ENCODE data around the gene EDNRB. TPM values are rescaled to one million over a fixed set of nuclear protein-coding genes. Genes with fewer than 3 reads are reported as not detected.

EDNRB gene
- polyA plus RNA-seq, 1 of the 3 experiments (the other 2 are of a cell fraction) = not detected

DNA sequence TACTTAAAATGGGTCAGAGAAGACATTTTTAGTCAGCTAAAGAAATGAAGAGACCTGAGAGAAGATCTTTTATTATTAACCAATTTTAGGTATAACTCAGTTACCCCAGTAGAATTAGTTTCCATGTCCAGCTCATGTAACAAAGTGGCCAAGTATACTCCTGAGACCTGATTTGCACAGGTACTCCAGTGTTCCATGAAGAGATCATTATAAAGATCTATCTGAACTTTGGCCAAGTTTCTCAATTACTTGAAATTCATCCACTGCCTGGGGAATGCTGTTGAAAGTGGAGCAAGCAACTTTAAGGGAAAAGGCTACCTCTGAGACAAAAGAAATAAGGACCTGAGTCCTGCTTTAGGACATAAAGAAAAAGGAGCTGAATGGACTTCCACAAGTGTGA lies 47.0 kb downstream of the EDNRB start:
- H3K36me3 ChIP-seq (replicated peaks in 1 of 2; ENCODE audit: control insufficient read depth in 1 of 2, insufficient read depth in 2 of 2, low read length in 1 of 2) = no peaks in the 10 kb centered on the region
- no peaks in the 10 kb centered on the region for H3K9me3 ChIP-seq
- ChIA-PET POLR2A (no interaction called here), CTCF (no interaction called here)
- H3K9ac ChIP-seq = no peak overlapping the region
- no peaks in the 10 kb centered on the region for H3K9me2 ChIP-seq
- H4K20me1 ChIP-seq (ENCODE audit: insufficient read depth) = no peaks in the 10 kb centered on the region
- peaks cover 3% of the 10 kb centered on the region for H3F3A ChIP-seq (replicated peaks; ENCODE audit: insufficient read depth)
- no peak overlapping the region for H3K4me3 ChIP-seq (ENCODE audit: low read depth in 2 of 2, low read length in 1 of 2)
- no peaks in the 10 kb centered on the region for H3K79me2 ChIP-seq (ENCODE audit: insufficient read depth)
- no peak for TF ChIP-seq MXI1 (IDR thresholded peaks at IDR 0.05; ENCODE audit: low read depth, low read length)
- TF ChIP-seq, protein P1, sequence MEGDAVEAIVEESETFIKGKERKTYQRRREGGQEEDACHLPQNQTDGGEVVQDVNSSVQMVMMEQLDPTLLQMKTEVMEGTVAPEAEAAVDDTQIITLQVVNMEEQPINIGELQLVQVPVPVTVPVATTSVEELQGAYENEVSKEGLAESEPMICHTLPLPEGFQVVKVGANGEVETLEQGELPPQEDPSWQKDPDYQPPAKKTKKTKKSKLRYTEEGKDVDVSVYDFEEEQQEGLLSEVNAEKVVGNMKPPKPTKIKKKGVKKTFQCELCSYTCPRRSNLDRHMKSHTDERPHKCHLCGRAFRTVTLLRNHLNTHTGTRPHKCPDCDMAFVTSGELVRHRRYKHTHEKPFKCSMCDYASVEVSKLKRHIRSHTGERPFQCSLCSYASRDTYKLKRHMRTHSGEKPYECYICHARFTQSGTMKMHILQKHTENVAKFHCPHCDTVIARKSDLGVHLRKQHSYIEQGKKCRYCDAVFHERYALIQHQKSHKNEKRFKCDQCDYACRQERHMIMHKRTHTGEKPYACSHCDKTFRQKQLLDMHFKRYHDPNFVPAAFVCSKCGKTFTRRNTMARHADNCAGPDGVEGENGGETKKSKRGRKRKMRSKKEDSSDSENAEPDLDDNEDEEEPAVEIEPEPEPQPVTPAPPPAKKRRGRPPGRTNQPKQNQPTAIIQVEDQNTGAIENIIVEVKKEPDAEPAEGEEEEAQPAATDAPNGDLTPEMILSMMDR (IDR thresholded peaks at IDR 0.05) = no peak
- no peak for TF ChIP-seq SIN3A (IDR thresholded peaks at IDR 0.05; ENCODE audit: borderline replicate concordance, low read depth, low read length)
- TF ChIP-seq EP300 (IDR thresholded peaks at IDR 0.05; ENCODE audit: borderline replicate concordance in 1 of 2, low read depth in 1 of 2, low read length in 1 of 2) = no peak
- TF ChIP-seq, protein P2, sequence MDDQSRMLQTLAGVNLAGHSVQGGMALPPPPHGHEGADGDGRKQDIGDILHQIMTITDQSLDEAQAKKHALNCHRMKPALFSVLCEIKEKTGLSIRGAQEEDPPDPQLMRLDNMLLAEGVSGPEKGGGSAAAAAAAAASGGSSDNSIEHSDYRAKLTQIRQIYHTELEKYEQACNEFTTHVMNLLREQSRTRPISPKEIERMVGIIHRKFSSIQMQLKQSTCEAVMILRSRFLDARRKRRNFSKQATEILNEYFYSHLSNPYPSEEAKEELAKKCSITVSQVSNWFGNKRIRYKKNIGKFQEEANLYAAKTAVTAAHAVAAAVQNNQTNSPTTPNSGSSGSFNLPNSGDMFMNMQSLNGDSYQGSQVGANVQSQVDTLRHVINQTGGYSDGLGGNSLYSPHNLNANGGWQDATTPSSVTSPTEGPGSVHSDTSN (IDR thresholded peaks at IDR 0.05) = no peak
- no peak for TF ChIP-seq MEF2A (IDR thresholded peaks at IDR 0.05; ENCODE audit: borderline replicate concordance, low read depth)
- TF ChIP-seq, protein P3, sequence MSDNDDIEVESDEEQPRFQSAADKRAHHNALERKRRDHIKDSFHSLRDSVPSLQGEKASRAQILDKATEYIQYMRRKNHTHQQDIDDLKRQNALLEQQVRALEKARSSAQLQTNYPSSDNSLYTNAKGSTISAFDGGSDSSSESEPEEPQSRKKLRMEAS (IDR thresholded peaks at IDR 0.05; ENCODE audit: low read depth) = no peak
- no peak for TF ChIP-seq GABPA (IDR thresholded peaks at IDR 0.05; ENCODE audit: low read depth)
- TF ChIP-seq, protein P4, sequence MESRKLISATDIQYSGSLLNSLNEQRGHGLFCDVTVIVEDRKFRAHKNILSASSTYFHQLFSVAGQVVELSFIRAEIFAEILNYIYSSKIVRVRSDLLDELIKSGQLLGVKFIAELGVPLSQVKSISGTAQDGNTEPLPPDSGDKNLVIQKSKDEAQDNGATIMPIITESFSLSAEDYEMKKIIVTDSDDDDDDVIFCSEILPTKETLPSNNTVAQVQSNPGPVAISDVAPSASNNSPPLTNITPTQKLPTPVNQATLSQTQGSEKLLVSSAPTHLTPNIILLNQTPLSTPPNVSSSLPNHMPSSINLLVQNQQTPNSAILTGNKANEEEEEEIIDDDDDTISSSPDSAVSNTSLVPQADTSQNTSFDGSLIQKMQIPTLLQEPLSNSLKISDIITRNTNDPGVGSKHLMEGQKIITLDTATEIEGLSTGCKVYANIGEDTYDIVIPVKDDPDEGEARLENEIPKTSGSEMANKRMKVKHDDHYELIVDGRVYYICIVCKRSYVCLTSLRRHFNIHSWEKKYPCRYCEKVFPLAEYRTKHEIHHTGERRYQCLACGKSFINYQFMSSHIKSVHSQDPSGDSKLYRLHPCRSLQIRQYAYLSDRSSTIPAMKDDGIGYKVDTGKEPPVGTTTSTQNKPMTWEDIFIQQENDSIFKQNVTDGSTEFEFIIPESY (IDR thresholded peaks at IDR 0.05; ENCODE audit: borderline replicate concordance, low read depth) = no peak
- TF ChIP-seq YY1 (IDR thresholded peaks at IDR 0.05; ENCODE audit: low read depth) = no peak
- TF ChIP-seq SMC3 (IDR thresholded peaks at IDR 0.05; ENCODE audit: low read depth, low read length) = no peak
- TF ChIP-seq, protein P5, sequence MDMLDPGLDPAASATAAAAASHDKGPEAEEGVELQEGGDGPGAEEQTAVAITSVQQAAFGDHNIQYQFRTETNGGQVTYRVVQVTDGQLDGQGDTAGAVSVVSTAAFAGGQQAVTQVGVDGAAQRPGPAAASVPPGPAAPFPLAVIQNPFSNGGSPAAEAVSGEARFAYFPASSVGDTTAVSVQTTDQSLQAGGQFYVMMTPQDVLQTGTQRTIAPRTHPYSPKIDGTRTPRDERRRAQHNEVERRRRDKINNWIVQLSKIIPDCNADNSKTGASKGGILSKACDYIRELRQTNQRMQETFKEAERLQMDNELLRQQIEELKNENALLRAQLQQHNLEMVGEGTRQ (IDR thresholded peaks at IDR 0.05; ENCODE audit: borderline replicate concordance, low read depth, low read length) = no peak
- TF ChIP-seq TAF1 (IDR thresholded peaks at IDR 0.05; ENCODE audit: borderline replicate concordance, low read depth, low read length) = no peak
- no peak for TF ChIP-seq JUND (IDR thresholded peaks at IDR 0.05)
- TF ChIP-seq, protein P6, sequence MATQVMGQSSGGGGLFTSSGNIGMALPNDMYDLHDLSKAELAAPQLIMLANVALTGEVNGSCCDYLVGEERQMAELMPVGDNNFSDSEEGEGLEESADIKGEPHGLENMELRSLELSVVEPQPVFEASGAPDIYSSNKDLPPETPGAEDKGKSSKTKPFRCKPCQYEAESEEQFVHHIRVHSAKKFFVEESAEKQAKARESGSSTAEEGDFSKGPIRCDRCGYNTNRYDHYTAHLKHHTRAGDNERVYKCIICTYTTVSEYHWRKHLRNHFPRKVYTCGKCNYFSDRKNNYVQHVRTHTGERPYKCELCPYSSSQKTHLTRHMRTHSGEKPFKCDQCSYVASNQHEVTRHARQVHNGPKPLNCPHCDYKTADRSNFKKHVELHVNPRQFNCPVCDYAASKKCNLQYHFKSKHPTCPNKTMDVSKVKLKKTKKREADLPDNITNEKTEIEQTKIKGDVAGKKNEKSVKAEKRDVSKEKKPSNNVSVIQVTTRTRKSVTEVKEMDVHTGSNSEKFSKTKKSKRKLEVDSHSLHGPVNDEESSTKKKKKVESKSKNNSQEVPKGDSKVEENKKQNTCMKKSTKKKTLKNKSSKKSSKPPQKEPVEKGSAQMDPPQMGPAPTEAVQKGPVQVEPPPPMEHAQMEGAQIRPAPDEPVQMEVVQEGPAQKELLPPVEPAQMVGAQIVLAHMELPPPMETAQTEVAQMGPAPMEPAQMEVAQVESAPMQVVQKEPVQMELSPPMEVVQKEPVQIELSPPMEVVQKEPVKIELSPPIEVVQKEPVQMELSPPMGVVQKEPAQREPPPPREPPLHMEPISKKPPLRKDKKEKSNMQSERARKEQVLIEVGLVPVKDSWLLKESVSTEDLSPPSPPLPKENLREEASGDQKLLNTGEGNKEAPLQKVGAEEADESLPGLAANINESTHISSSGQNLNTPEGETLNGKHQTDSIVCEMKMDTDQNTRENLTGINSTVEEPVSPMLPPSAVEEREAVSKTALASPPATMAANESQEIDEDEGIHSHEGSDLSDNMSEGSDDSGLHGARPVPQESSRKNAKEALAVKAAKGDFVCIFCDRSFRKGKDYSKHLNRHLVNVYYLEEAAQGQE (IDR thresholded peaks at IDR 0.05; ENCODE audit: low read depth, low read length) = no peak
- TF ChIP-seq RAD21 (IDR thresholded peaks at IDR 0.05; ENCODE audit: low read length) = no peak
- no peak for TF ChIP-seq EZH2phosphoT487 (IDR thresholded peaks at IDR 0.05; ENCODE audit: borderline replicate concordance, low read depth)
- H3K27ac ChIP-seq (ENCODE audit: low read depth in 2 of 2, low read length in 1 of 2) = no peak overlapping the region
- H3K4me1 ChIP-seq (ENCODE audit: control insufficient read depth in 1 of 2, insufficient read depth in 2 of 2, low read depth in 1 of 2, low read length in 1 of 2) = no peaks in the 10 kb centered on the region
- no peaks in the 10 kb centered on the region for H3K27me3 ChIP-seq (ENCODE audit: insufficient read depth)
- no peak overlapping the region for H3K4me2 ChIP-seq
- no peak for DNase-seq
- no peak overlapping the region for H2AFZ ChIP-seq (ENCODE audit: low read depth)
